Karpas-422 (cell line): ENCODE data around the gene ZNF598. TPM values are rescaled to one million over a fixed set of nuclear protein-coding genes. Genes with fewer than 3 reads are reported as not detected.
"Not testable (repeated sequence)": the region's sequence is repeated elsewhere in the genome, so short reads cannot be mapped to it uniquely, and the experiment has no call there.

Experiments used
- DNase-seq: peaks from one replicate; pipeline ENCODE4 v3.0.0-alpha.2; 2015
- H2AFZ ChIP-seq: fragments of 200-600 bp; sonication (generic); 2 replicates; pipeline ENCODE4 v1.6.1; 2014; ENCODE audit warnings: antibody characterized with exemption, low read length, mixed read lengths
- H3K27ac ChIP-seq: fragments of 200-600 bp; sonication (generic); 2 replicates; pipeline ENCODE4 v1.5.1; 2014; ENCODE audit warnings: mild to moderate bottlenecking, low read length, moderate library complexity
- H3K27me3 ChIP-seq: fragments of 200-600 bp; sonication (generic); 2 replicates; pipeline ENCODE4 v1.6.1; 2014; ENCODE audit warnings: low read length, mixed read lengths
- H3K36me3 ChIP-seq: fragments of 200-600 bp; sonication (generic); 2 replicates; pipeline ENCODE4 v1.6.1; 2014; ENCODE audit warnings: low read length, mixed read lengths; ENCODE audit not compliant: insufficient read depth
- H3K4me1 ChIP-seq: fragments of 200-600 bp; sonication (generic); 2 replicates; pipeline ENCODE4 v1.6.1; 2014; ENCODE audit warnings: mild to moderate bottlenecking, low read length, mixed read lengths
- H3K4me2 ChIP-seq: fragments of 200-600 bp; sonication (generic); 2 replicates; pipeline ENCODE4 v1.6.1; 2014; ENCODE audit warnings: low read length, low read depth, mild to moderate bottlenecking; ENCODE audit not compliant: poor library complexity, severe bottlenecking
- H3K4me3 ChIP-seq: fragments of 200-600 bp; sonication (generic); 2 replicates; pipeline ENCODE4 v1.5.1; 2014; ENCODE audit warnings: mild to moderate bottlenecking, antibody characterized with exemption, low read length, mixed read lengths
- H3K79me2 ChIP-seq: fragments of 200-600 bp; sonication (generic); 2 replicates; pipeline ENCODE4 v1.6.1; 2014; ENCODE audit warnings: mild to moderate bottlenecking, low read length, mixed read lengths
- H3K9ac ChIP-seq: fragments of 200-600 bp; sonication (generic); 2 replicates; pipeline ENCODE4 v1.6.0; 2014; ENCODE audit warnings: low read length
- H3K9me2 ChIP-seq: fragments of 200-600 bp; sonication (generic), shearing (Covaris generic); replicated peaks from 2 replicates; pipeline ENCODE4 v1.6.0; 2014; ENCODE audit warnings: mild to moderate bottlenecking, low read length, moderate library complexity; ENCODE audit not compliant: insufficient read depth
- H3K9me3 ChIP-seq: fragments of 300-700, 200-600 bp; sonication (generic); 2 replicates; pipeline ENCODE4 v1.6.1; 2014; ENCODE audit warnings: low read length, mixed read lengths
- H4K20me1 ChIP-seq: fragments of 200-600 bp; sonication (generic); 2 replicates; pipeline ENCODE4 v1.6.1; 2014; ENCODE audit warnings: mild to moderate bottlenecking, antibody characterized with exemption, low read length, low read depth; ENCODE audit not compliant: insufficient read depth
- total RNA-seq: library from RNA; depleted of rRNA; stranded (reverse); fragments of >200 nt; shearing (Covaris generic); gene quantifications from 2 replicates; pipeline ENCODE4 v1.2.3, GENCODE V29; 2014; ENCODE audit warnings: low replicate concordance

The ZNF598 gene
- total RNA-seq, 1 experiment from 2014 or later, result 12.6 TPM

GRCh38 chr16:1960665-1961630 lies 48.7 kb downstream of the ZNF598 start:
- no peaks in the 10 kb centered on the region for H3K27me3 ChIP-seq
- no peak overlapping the region for H2AFZ ChIP-seq
- peaks cover 43% of the 10 kb centered on the region for H3K79me2 ChIP-seq
- H3K9me3 ChIP-seq, result no peaks in the 10 kb centered on the region
- H3K9ac ChIP-seq, result peak overlapping the region; percentile 91
- H3K9me2 ChIP-seq, result no peaks in the 10 kb centered on the region
- H3K27ac ChIP-seq, result peak overlapping the region; percentile 94
- H3K4me3 ChIP-seq, result peak overlapping the region; percentile 80
- DNase-seq, result peak; percentile 88
- H3K4me2 ChIP-seq, result peak overlapping the region; percentile 97
- H3K4me1 ChIP-seq, result peaks cover 43% of the 10 kb centered on the region
- peaks cover 23% of the 10 kb centered on the region for H3K36me3 ChIP-seq
- H4K20me1 ChIP-seq, result peaks cover 19% of the 10 kb centered on the region

- Histone ChIP-seq H3K36me3 (peaks cover 23% of the 10 kb centered on the region), H3K4me1 (peaks cover 40% of the 10 kb centered on the region), H3K27me3 (no peaks in the 10 kb centered on the region), H3K9me3 (no peaks in the 10 kb centered on the region), H3K9me2 (no peaks in the 10 kb centered on the region), H3K9ac (peak within 1 kb of the TSS; percentile 91), H3K79me2 (peaks cover 30% of the 10 kb centered on the region), H3K4me2 (peak within 1 kb of the TSS; percentile 97), H3K4me3 (peak within 1 kb of the TSS; percentile 80), H2AFZ (peak within 1 kb of the TSS; percentile 72; the same call in 1 of the 2 replicates), H3K27ac (peak within 1 kb of the TSS; percentile 94), H4K20me1 (peaks cover 19% of the 10 kb centered on the region)
- DNase-seq, result peak; percentile 96
Observed at GRCh38 chr16:1959269-1960039, 50.2 kb downstream of the ZNF598 start, which contains the start of gene NDUFB10. TSS of gene NDUFB10 (plus strand) at chr16:1959538. CDS start at chr16:1959625, 87 bp downstream.

GRCh38 chr16:1958715-1959268 lies 50.8 kb downstream of the ZNF598 start:
- DNase-seq, result no peak
- Histone ChIP-seq H4K20me1 (peaks cover 12% of the 10 kb centered on the region), H2AFZ (peak overlapping the region; percentile 72; the same call in 1 of the 2 replicates), H3K27ac (no peak overlapping the region), H3K9ac (peak overlapping the region; percentile 41), H3K27me3 (no peaks in the 10 kb centered on the region), H3K4me3 (no peak overlapping the region; the same call in 1 of the 2 replicates), H3K9me3 (no peaks in the 10 kb centered on the region), H3K4me2 (peak overlapping the region; percentile 23), H3K79me2 (peaks cover 23% of the 10 kb centered on the region), H3K4me1 (peaks cover 40% of the 10 kb centered on the region), H3K9me2 (no peaks in the 10 kb centered on the region), H3K36me3 (peaks cover 17% of the 10 kb centered on the region)

- not testable (repeated sequence) for H3K4me3 ChIP-seq, H3K9ac ChIP-seq, H3K9me2 ChIP-seq, H3K27ac ChIP-seq, H4K20me1 ChIP-seq, H3K27me3 ChIP-seq, H2AFZ ChIP-seq, H3K4me2 ChIP-seq, H3K9me3 ChIP-seq, DNase-seq
- Histone ChIP-seq H3K4me1 (peaks cover 33% of the 10 kb centered on the region), H3K79me2 (peaks cover 16% of the 10 kb centered on the region), H3K36me3 (peaks cover 11% of the 10 kb centered on the region)
Observed at GRCh38 chr16:1958143-1958491, 51.5 kb downstream of the ZNF598 start.

- DNase-seq, H3K9me2 ChIP-seq, H3K4me2 ChIP-seq, H2AFZ ChIP-seq, H3K27me3 ChIP-seq, H3K36me3 ChIP-seq, H4K20me1 ChIP-seq, H3K27ac ChIP-seq, H3K4me3 ChIP-seq, H3K9ac ChIP-seq, H3K9me3 ChIP-seq: not testable (repeated sequence)
- Histone ChIP-seq H3K79me2 (peaks cover 12% of the 10 kb centered on the region), H3K4me1 (peaks cover 28% of the 10 kb centered on the region)
Observed at GRCh38 chr16:1957434-1958142, 52.0 kb downstream of the ZNF598 start.

GRCh38 chr16:1953734-1954133 lies 55.9 kb downstream of the ZNF598 start:
- H3K4me1 ChIP-seq, result no peaks in the 10 kb centered on the region; the same call in 1 of the 2 replicates
- H2AFZ ChIP-seq, result no peak overlapping the region
- no peak overlapping the region for H3K9ac ChIP-seq
- no peaks in the 10 kb centered on the region for H3K36me3 ChIP-seq
- H3K9me2 ChIP-seq, result no peaks in the 10 kb centered on the region
- no peak overlapping the region for H3K27ac ChIP-seq
- no peak overlapping the region for H3K4me2 ChIP-seq
- no peak for DNase-seq
- no peaks in the 10 kb centered on the region for H3K27me3 ChIP-seq
- no peaks in the 10 kb centered on the region for H3K9me3 ChIP-seq
- no peaks in the 10 kb centered on the region for H4K20me1 ChIP-seq
- no peak overlapping the region for H3K4me3 ChIP-seq
- no peaks in the 10 kb centered on the region for H3K79me2 ChIP-seq

GRCh38 chr16:1950559-1950958 lies 59.1 kb downstream of the ZNF598 start:
- Histone ChIP-seq H3K79me2 (no peaks in the 10 kb centered on the region), H3K9me2 (no peaks in the 10 kb centered on the region), H3K4me2 (no peak overlapping the region), H3K4me3 (no peak overlapping the region), H3K36me3 (no peaks in the 10 kb centered on the region), H3K9me3 (no peaks in the 10 kb centered on the region), H3K9ac (no peak overlapping the region), H3K27me3 (no peaks in the 10 kb centered on the region), H2AFZ (no peak overlapping the region), H3K4me1 (no peaks in the 10 kb centered on the region), H4K20me1 (no peaks in the 10 kb centered on the region), H3K27ac (no peak overlapping the region)
- no peak for DNase-seq
